Cardiac muscle cell (in vitro differentiated cells and primary cell): ENCODE data around the gene SH3BGR. TPM values are rescaled to one million over a fixed set of nuclear protein-coding genes. Genes with fewer than 3 reads are reported as not detected.

Experiments used
- DNase-seq, 2 donors: peaks; one replicate each; pipeline versions ENCODE4 v3.0.0 to v3.0.0-alpha.2; 2010 to 2017; ENCODE audit warnings: low read depth in 1 of 2, low spot score in 1 of 2
- H3K27ac ChIP-seq: fragments of 200-600 bp; sonication (generic); 2 replicates; pipeline ENCODE4 v1.5.1; 2016
- H3K27me3 ChIP-seq: fragments of 200-600 bp; sonication (generic); 2 replicates; pipeline ENCODE4 v1.6.0; 2016; ENCODE audit warnings: control low read depth
- H3K36me3 ChIP-seq: fragments of 200-600 bp; sonication (generic); 2 replicates; pipeline ENCODE4 v1.5.1; 2016; ENCODE audit warnings: control low read depth
- H3K4me1 ChIP-seq: fragments of 200-600 bp; sonication (generic); 2 replicates; pipeline ENCODE4 v1.8.1; 2017; ENCODE audit warnings: low read depth, mild to moderate bottlenecking, mixed run types
- H3K4me3 ChIP-seq: fragments of 200-600 bp; sonication (generic); 2 replicates; pipeline ENCODE4 v1.5.1; 2016; ENCODE audit warnings: mild to moderate bottlenecking
- H3K9me3 ChIP-seq: fragments of 200-600 bp; sonication (generic); 2 replicates; pipeline ENCODE4 v1.5.1; 2017; ENCODE audit warnings: low read depth, mild to moderate bottlenecking, control low read depth
- polyA plus RNA-seq: library from polyadenylated mRNA; unstranded; fragments of >200 nt; fragmentation: Nextera tagmentation; extraction: Ambion mirVana; gene quantifications from 2 replicates; pipeline ENCODE4 v1.2.1, GENCODE V29; 2016
- total RNA-seq: library from RNA; depleted of rRNA; stranded (reverse); fragments of >200 nt; gene quantifications from 2 replicates; pipeline ENCODE4 v1.2.3, GENCODE V29; 2016
- TF ChIP-seq, protein P1 (sequence below): IDR thresholded peaks from 2 replicates; pipeline ENCODE4 v1.5.1; 2012; ENCODE audit warnings: low read depth, mild to moderate bottlenecking, low read length

The SH3BGR gene
- total and polyA plus RNA-seq, 2 experiments from 2014 or later, result 168 to 326 TPM

DNA sequence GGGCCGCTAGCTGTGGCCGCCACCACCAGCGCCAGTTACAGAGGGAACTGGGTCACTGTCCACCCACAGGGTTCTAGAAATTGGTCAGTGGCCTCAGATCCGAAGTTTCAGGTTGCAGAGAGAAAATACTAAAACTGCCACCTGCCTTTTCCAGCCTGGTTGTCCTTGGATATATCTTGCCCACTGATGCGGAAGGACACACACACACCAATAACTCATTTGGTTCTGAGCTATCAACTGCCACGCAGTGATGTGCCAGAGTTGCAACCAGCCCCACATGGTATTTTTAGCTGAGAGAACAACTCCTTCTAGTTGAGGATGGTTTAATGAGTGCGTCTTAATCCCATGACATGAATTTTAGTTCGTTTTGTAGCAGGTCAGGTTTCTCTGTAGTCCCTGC, 68.1 kb downstream of the SH3BGR start:
- Histone ChIP-seq H3K36me3 (peaks cover 6% of the 10 kb centered on the region), H3K27ac (no peak overlapping the region), H3K4me3 (no peak overlapping the region), H3K4me1 (no peaks in the 10 kb centered on the region), H3K27me3 (no peaks in the 10 kb centered on the region), H3K9me3 (no peaks in the 10 kb centered on the region)
- TF ChIP-seq, protein P1, sequence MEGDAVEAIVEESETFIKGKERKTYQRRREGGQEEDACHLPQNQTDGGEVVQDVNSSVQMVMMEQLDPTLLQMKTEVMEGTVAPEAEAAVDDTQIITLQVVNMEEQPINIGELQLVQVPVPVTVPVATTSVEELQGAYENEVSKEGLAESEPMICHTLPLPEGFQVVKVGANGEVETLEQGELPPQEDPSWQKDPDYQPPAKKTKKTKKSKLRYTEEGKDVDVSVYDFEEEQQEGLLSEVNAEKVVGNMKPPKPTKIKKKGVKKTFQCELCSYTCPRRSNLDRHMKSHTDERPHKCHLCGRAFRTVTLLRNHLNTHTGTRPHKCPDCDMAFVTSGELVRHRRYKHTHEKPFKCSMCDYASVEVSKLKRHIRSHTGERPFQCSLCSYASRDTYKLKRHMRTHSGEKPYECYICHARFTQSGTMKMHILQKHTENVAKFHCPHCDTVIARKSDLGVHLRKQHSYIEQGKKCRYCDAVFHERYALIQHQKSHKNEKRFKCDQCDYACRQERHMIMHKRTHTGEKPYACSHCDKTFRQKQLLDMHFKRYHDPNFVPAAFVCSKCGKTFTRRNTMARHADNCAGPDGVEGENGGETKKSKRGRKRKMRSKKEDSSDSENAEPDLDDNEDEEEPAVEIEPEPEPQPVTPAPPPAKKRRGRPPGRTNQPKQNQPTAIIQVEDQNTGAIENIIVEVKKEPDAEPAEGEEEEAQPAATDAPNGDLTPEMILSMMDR, result no peak
- no peak for DNase-seq

DNA sequence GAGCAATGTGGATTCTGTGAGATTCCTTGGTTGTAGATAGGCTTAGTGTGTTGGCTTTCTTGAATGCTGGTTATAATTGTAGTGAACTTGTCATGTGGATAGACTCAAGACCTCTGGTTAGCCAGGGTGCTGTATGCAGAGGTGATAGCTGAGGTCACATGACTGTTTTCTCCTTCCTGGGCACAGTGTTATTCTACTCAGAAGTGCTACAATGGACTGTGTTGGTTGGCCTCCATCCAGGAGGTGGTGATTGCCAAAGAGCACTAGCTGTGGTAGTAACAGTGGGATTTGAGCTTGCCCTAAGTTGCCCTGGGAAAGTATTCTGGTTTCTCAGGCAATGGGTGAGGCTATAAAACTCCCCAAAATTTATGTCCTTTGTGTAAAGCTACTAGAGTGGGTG, 71.6 kb downstream of the SH3BGR start:
- no peaks in the 10 kb centered on the region for H3K36me3 ChIP-seq
- H3K9me3 ChIP-seq, result no peaks in the 10 kb centered on the region
- DNase-seq, result peak in 1 of 2 donors; percentile 7
- no peaks in the 10 kb centered on the region for H3K27me3 ChIP-seq
- H3K4me3 ChIP-seq, result no peak overlapping the region
- TF ChIP-seq, protein P1, result no peak
- no peak overlapping the region for H3K27ac ChIP-seq
- no peaks in the 10 kb centered on the region for H3K4me1 ChIP-seq

DNA sequence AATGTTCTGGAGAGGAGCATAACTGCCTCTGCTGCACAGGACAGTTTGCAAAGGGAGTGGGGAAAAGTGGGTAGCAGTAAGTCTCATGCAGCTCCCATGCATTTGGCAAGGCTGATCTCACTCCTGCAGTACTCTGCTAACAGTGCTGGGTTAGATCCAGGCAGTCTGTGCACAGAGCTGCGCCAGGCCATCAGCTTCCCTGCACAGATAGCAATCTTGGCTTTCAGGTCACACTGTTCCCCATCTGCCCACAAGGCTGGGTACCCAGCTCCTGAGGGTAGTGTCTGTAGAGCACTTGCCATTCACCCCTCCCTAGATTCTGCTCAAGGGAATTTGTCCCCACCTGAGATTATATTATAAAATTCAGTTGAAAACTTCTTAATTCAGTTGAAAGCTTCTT, 72.1 kb downstream of the SH3BGR start:
- Histone ChIP-seq H3K36me3 (no peaks in the 10 kb centered on the region), H3K9me3 (no peaks in the 10 kb centered on the region), H3K27me3 (no peaks in the 10 kb centered on the region), H3K4me3 (no peak overlapping the region), H3K4me1 (no peaks in the 10 kb centered on the region), H3K27ac (no peak overlapping the region)
- no peak for DNase-seq
- TF ChIP-seq, protein P1, result no peak

DNA sequence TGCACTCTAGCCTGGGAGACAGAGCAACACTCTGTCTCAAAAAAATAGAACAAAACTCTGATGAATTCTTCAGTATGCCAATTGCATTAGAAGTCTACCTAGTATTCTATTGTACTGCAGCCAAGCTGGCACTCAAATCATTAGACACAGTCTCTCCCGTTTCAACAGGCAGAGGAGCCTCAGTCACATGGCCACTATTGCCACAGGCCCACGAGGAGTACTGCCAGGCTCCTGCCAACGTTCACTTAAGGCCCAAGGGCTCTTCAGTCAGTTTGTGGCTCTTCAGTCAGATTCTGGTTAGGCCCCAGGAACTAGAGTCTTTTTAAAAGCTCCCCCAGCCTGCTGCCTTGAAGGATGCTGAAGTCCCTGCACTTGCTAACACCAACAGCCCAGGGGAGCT, 73.4 kb downstream of the SH3BGR start:
- Histone ChIP-seq H3K27ac (no peak overlapping the region), H3K27me3 (no peaks in the 10 kb centered on the region), H3K4me1 (no peaks in the 10 kb centered on the region), H3K4me3 (no peak overlapping the region), H3K9me3 (no peaks in the 10 kb centered on the region), H3K36me3 (no peaks in the 10 kb centered on the region)
- no peak for DNase-seq
- TF ChIP-seq, protein P1, result no peak

DNA sequence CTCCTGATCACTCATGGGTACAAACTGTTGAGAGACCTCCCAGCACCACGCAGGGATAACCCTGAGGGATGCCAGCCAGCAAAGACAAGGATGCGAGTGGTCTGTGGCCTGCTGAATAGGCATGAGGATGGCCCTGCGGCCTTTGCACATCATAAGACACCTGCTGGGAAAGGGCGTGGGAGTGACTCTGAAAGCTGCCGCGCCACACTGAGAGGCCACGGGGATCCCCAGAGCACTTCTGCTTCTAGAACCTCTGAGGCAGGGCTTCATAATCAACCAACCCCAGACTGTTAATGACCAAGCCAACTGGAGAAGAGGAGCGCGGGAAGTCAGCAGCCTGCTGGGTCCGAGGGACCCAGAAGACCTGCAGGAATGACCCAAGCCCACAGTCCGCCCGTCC, 73.8 kb downstream of the SH3BGR start:
- no peak for DNase-seq
- H3K4me1 ChIP-seq, result no peaks in the 10 kb centered on the region
- no peak overlapping the region for H3K4me3 ChIP-seq
- no peak overlapping the region for H3K27ac ChIP-seq
- no peaks in the 10 kb centered on the region for H3K9me3 ChIP-seq
- TF ChIP-seq, protein P1, result no peak
- H3K36me3 ChIP-seq, result no peaks in the 10 kb centered on the region
- no peaks in the 10 kb centered on the region for H3K27me3 ChIP-seq

DNA sequence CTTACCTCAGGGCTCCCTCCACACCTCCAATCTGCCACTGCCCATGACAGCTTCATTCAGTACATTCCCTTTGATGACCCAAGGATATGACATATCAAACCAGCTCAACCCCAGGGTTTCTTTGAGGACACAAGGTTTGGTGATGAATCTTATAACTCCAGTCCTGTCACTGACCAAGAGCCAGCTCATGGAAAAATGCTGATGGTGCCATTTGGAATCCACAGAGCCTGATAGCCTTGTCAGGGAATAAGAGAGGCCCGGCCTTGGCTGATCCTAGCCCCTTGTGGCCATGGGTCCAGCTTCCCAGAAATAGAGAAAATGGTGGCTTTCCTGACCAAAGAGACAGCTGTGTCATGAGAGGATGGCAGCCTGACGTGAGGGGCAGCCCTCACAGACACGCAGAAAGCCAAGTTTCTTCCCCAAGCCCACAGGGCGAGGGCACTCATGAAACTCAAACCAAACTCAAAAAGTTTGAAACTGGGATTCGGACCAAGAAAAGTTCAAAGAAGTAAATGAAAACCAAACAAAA, 75.4 kb downstream of the SH3BGR start:
- no peaks in the 10 kb centered on the region for H3K27me3 ChIP-seq
- TF ChIP-seq, protein P1, result no peak
- no peak overlapping the region for H3K27ac ChIP-seq
- H3K4me1 ChIP-seq, result no peaks in the 10 kb centered on the region
- no peak for DNase-seq
- no peaks in the 10 kb centered on the region for H3K36me3 ChIP-seq
- no peaks in the 10 kb centered on the region for H3K9me3 ChIP-seq
- no peak overlapping the region for H3K4me3 ChIP-seq
